Measurements from ENCODE around the gene SCN2B.

DNA sequence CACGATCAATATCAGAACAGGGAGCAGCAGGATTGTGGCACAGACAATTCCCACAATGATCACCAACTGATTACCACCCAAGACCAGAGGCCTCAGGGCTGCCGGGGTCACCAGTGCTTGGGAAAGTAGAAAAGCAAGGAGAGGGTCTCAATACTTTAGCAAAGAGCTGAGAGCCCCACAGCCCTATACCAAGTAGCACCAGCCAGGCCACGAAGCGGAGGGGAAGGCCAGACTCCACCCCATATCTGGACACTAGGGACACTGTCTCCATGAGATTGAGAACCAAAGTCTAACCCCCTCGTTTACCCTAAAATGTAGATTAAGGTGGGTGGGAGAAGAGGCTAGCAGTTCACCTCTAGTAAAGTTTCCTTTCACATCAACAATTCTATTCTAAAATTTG is 24.1 kb upstream of the SCN2B start:
- TF ChIP-seq, protein P1, sequence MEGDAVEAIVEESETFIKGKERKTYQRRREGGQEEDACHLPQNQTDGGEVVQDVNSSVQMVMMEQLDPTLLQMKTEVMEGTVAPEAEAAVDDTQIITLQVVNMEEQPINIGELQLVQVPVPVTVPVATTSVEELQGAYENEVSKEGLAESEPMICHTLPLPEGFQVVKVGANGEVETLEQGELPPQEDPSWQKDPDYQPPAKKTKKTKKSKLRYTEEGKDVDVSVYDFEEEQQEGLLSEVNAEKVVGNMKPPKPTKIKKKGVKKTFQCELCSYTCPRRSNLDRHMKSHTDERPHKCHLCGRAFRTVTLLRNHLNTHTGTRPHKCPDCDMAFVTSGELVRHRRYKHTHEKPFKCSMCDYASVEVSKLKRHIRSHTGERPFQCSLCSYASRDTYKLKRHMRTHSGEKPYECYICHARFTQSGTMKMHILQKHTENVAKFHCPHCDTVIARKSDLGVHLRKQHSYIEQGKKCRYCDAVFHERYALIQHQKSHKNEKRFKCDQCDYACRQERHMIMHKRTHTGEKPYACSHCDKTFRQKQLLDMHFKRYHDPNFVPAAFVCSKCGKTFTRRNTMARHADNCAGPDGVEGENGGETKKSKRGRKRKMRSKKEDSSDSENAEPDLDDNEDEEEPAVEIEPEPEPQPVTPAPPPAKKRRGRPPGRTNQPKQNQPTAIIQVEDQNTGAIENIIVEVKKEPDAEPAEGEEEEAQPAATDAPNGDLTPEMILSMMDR (IDR thresholded peaks at IDR 0.05 in 8 of 11, conservative IDR thresholded peaks at IDR 0.05 in 3 of 11), result no peak
- no peak for TF ChIP-seq POLR2A (IDR thresholded peaks at IDR 0.05)
